Activated T-cell treated with anti-CD3 and anti-CD28 coated beads, Interleukin-2, amount 50 U/mL, for 4 hours (primary cell): ENCODE results near the gene LIN37. TPM values are rescaled to one million over a fixed set of nuclear protein-coding genes. Genes with fewer than 3 reads are reported as not detected.

ENCODE experiments used
- ATAC-seq, 2 donors: fragments of 200-7000 bp; cut with Tn5 transposase; one replicate each; pipeline ENCODE4 v1.10.0; 2021
- DNase-seq: peaks from one replicate; pipeline ENCODE4 v3.0.0-alpha.2; 2020
- H3K27me3 Mint-ChIP-seq: one replicate; pipeline ENCODE4 v1.8.0; 2021; ENCODE audit warnings: low read depth, mixed read lengths
- H3K36me3 Mint-ChIP-seq: one replicate; pipeline ENCODE4 v1.8.0; 2022; ENCODE audit warnings: mixed read lengths; ENCODE audit not compliant: insufficient read depth
- H3K4me1 Mint-ChIP-seq: one replicate; pipeline ENCODE4 v1.8.0; 2021; ENCODE audit warnings: low read depth, mixed read lengths
- H3K4me3 Mint-ChIP-seq: one replicate; pipeline ENCODE4 v1.8.0; 2021; ENCODE audit warnings: mild to moderate bottlenecking, moderate library complexity, mixed read lengths
- H3K9me3 Mint-ChIP-seq: one replicate; pipeline ENCODE4 v1.8.0; 2021; ENCODE audit warnings: mixed read lengths
- total RNA-seq, 3 donors: library from RNA; stranded (reverse); gene quantifications; one replicate each; pipeline ENCODE4 v1.2.1, GENCODE V29; 2021

Gene LIN37
- 1 to 10 TPM; 5.8 to 6.4 (median 6.4) TPM for total RNA-seq

DNA sequence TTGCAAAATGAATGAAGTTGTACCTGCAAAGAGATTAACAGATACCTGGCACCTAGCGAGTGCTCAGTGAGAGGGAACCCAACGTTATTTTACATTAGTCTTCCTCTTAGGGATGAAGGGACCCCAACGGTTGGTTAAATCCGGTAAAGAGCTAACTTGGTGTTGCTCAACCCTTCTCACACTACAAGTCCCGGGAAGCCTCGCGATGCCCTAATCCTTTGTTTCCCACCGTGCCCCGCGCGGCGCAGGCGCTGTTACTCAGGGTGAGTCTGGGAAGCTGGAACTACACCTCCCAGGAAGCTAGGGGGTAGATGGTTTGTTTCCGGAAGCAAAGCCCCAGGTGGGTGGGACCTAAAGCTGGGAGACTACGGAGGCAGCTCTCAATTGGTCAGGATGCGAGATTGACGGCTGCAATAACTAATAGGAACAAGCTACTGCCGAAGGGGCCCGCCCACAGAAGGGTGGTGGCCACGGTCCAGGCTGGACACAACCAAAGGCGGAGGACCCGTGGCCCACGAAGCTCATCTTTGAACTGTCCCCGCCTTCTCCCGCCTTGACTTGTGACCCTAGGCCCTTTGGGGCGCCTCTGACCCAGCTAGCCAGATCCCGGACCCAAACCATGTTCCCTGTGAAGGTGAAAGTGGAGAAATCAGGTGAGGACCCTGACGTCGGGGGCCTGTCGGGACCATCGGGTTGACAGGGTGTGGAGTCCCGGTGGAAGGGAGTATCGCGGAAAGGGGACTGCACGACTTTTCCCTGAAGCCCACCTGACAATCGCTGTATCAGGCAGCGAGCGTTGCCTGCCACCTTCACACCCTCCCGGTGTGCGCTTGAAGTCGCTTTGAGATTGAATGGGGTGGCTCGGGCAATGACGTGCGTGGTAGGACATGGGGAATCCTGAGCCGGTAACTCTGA, at the start of gene LIN37:
TSS of gene LIN37 (plus strand) at position 471 of the 915 bp plus-strand sequence. CDS start at position 620, 149 bp downstream.
- H3K9me3 Mint-ChIP-seq: no peaks in the 10 kb centered on the region
- ATAC-seq: peak; percentile 77 to 79
- no peaks in the 10 kb centered on the region for H3K27me3 Mint-ChIP-seq
- peaks cover 2% of the 10 kb centered on the region for H3K36me3 Mint-ChIP-seq
- peak; percentile 96 for DNase-seq
- H3K4me3 Mint-ChIP-seq: peak within 1 kb of the TSS; percentile 98
- peaks cover 44% of the 10 kb centered on the region for H3K4me1 Mint-ChIP-seq

- Mint-ChIP-seq H3K4me1 (peaks cover 4% of the 10 kb centered on the region), H3K36me3 (no peaks in the 10 kb centered on the region), H3K4me3 (peak overlapping the region; percentile 87), H3K27me3 (no peaks in the 10 kb centered on the region), H3K9me3 (no peaks in the 10 kb centered on the region)
- ATAC-seq: peak; percentile 100
- DNase-seq: peak; percentile 90
Measured at GRCh38 chr19:35702223-35703012, 46.0 kb upstream of the LIN37 start.

DNA sequence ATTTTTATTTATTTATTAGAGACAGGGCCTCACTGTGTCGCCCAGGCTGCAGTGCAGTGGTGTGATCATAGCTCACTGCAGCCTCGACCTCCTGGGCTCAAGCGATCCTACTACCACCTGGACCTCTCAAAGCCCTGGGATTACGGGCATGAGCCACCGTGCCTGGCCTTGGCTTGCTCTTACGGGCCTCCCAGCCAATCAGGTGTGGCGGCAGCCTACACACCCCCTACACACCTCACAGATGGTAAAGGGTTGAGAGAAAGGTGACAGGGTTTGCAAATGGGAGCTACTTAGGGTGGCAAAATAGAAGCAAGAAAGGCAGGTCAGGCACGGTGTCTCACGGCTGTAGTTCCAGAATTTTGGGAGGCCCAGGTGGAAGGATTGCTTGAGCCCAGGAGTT, 45.0 kb upstream of the LIN37 start:
- no peak for DNase-seq
- Mint-ChIP-seq H3K36me3 (no peaks in the 10 kb centered on the region), H3K9me3 (no peaks in the 10 kb centered on the region), H3K27me3 (no peaks in the 10 kb centered on the region), H3K4me1 (peaks cover 4% of the 10 kb centered on the region), H3K4me3 (no peak overlapping the region)
- ATAC-seq: no peak

GRCh38 chr19:35704218-35704617, 44.2 kb upstream of the LIN37 start, which contains the start of gene ZBTB32:
ZBTB32 (plus strand) TSS chr19:35704558; CDS start chr19:35714627, 10,069 bp downstream.
- DNase-seq: no peak
- H3K27me3 Mint-ChIP-seq: no peaks in the 10 kb centered on the region
- no peaks in the 10 kb centered on the region for H3K36me3 Mint-ChIP-seq
- peaks cover 4% of the 10 kb centered on the region for H3K4me1 Mint-ChIP-seq
- H3K9me3 Mint-ChIP-seq: no peaks in the 10 kb centered on the region
- peak within 1 kb of the TSS; percentile 19 for H3K4me3 Mint-ChIP-seq
- no peak for ATAC-seq

DNA sequence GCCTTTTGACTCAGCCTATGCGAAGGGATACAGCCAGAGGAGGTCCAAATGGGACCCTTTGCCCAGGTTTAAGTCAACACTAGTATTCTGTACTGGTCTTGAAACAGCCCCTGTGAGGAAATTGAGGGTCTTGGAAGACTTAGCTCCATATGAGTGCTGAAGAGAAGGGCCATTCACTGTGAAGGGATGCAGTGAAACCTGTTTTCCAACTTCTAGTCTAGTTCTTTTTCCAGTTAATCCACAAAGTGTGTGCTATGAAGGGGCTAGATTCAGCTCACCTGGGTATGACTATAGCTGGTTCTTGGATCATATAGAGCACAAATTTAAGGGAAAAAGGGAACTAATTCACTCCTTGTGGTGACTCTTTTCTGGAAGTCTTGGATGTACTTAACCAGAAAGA, 40.0 kb upstream of the LIN37 start:
- DNase-seq (no peak), ATAC-seq (no peak)
- H3K27me3 Mint-ChIP-seq: no peaks in the 10 kb centered on the region
- H3K36me3 Mint-ChIP-seq: no peaks in the 10 kb centered on the region
- no peak overlapping the region for H3K4me3 Mint-ChIP-seq
- H3K9me3 Mint-ChIP-seq: no peaks in the 10 kb centered on the region
- peaks cover 33% of the 10 kb centered on the region for H3K4me1 Mint-ChIP-seq

DNA sequence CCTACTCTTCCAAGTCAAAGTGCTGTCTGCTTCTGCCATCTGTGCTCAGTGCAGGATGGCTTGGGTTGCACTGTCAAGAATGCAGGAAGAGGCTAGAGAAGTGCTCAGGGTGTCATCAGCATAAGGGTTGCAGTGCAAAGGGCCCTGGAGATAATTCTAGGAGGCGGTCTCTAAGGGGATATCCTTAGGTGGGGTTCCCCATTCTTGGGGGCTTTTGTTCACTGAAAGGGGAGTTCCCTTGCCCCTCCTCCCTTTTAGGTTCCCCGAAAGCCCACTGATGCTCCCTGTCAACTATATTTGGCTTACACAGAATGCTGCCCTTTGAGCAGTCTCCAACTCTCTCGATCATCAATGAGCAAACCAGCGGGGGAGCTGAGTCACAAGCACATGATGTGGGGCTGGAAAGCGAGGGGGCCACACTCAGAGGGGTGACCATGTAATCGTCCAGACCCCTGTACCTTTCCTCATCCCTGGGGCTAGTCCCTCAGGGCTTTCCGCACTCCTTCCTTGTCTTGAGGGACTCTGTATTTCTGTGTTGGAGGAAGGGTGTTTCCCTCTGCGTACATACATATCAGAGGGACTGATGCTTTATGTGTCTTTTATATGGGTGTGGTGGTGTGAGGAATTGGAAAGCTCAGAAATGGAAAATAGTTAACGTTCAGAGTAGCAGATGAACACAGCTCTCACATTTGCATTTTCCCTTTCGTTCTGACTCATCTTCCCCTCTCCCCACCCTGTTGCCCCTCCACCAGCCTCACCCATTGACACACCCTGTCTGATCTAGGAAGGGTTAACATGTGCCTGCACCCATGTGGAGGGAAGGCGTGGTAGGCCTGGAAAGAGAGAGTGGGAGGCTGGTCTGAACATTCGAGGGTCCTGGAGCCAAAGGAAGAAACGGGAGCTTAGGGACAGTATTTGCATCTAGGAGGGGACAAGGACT, 37.3 kb upstream of the LIN37 start:
- H3K4me1 Mint-ChIP-seq: peaks cover 53% of the 10 kb centered on the region
- H3K4me3 Mint-ChIP-seq: peak overlapping the region; percentile 58
- DNase-seq: peak; percentile 50
- ATAC-seq: peak; percentile 44 to 47
- peaks cover 7% of the 10 kb centered on the region for H3K36me3 Mint-ChIP-seq
- no peaks in the 10 kb centered on the region for H3K27me3 Mint-ChIP-seq
- H3K9me3 Mint-ChIP-seq: no peaks in the 10 kb centered on the region

- Mint-ChIP-seq H3K4me3 (peak overlapping the region; percentile 91), H3K36me3 (peaks cover 10% of the 10 kb centered on the region), H3K9me3 (no peaks in the 10 kb centered on the region), H3K27me3 (no peaks in the 10 kb centered on the region), H3K4me1 (peaks cover 60% of the 10 kb centered on the region)
- DNase-seq: peak; percentile 45
- ATAC-seq: peak; percentile 31 to 33
Measured at GRCh38 chr19:35712567-35713505, 35.5 kb upstream of the LIN37 start.

GRCh38 chr19:35713506-35713850, 34.9 kb upstream of the LIN37 start:
- Mint-ChIP-seq H3K4me1 (peaks cover 60% of the 10 kb centered on the region), H3K9me3 (no peaks in the 10 kb centered on the region), H3K27me3 (no peaks in the 10 kb centered on the region), H3K4me3 (peak overlapping the region; percentile 91), H3K36me3 (peaks cover 10% of the 10 kb centered on the region)
- no peak for ATAC-seq
- DNase-seq: no peak

DNA sequence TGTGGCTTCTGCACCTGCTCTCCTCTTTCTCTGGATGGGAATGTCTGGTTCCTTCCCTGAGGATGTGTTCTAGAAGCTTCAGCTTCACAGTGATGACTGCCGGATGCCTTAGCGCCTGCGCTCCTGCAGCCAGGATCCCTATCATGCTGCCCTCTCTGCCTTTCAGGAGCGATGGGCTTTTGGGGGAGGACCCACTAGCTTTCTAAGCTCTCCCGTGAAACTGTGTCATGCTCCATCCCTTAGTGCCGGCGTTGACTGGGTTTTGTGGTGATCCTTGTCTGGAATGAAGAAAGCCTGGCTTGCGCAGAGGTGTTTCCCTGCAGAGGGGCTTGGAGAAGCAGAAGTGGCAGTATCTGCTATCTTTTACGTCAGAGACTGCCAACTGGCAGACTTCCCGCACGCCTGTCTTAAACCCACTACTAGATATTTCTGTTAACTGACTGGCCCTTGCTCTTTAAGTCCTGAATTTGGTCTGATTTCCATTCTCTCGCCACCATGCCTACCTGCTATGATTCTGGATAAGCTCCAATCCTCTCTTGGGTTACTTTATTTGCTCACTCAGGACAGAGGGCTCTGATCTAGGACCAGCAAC, 34.4 kb upstream of the LIN37 start:
- Mint-ChIP-seq H3K9me3 (no peaks in the 10 kb centered on the region), H3K4me1 (peaks cover 60% of the 10 kb centered on the region), H3K27me3 (no peaks in the 10 kb centered on the region), H3K36me3 (peaks cover 10% of the 10 kb centered on the region), H3K4me3 (peak overlapping the region; percentile 91)
- DNase-seq (no peak), ATAC-seq (no peak)

GRCh38 chr19:35714601-35715354, 33.6 kb upstream of the LIN37 start:
- peak overlapping the region; percentile 91 for H3K4me3 Mint-ChIP-seq
- peaks cover 11% of the 10 kb centered on the region for H3K36me3 Mint-ChIP-seq
- H3K4me1 Mint-ChIP-seq: peaks cover 64% of the 10 kb centered on the region
- no peaks in the 10 kb centered on the region for H3K27me3 Mint-ChIP-seq
- no peak for ATAC-seq
- no peaks in the 10 kb centered on the region for H3K9me3 Mint-ChIP-seq
- no peak for DNase-seq

DNA sequence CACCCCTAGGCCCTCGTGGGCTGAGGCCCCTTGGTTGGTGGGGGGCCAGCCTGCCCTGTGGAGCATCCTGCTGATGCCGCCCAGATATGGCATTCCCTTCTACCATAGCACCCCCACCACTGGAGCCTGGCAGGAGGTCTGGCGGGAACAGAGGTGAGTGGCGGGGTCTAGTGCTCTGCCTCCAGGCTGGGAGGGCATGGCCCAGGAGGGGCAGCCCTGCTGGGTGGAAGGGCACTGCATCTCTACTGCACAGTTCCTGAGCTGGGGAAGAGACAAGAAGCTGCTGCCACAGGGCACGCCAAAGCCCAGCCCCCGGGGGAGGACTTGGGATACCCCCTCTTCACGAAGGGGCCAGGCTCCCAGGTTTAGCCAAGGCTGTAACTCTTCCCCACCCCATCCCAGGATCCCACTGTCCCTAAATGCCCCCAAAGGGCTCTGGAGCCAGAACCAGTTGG, 33.0 kb upstream of the LIN37 start:
- Mint-ChIP-seq H3K9me3 (no peaks in the 10 kb centered on the region), H3K4me1 (peaks cover 63% of the 10 kb centered on the region), H3K36me3 (peaks cover 14% of the 10 kb centered on the region), H3K4me3 (peak overlapping the region; percentile 91), H3K27me3 (no peaks in the 10 kb centered on the region)
- ATAC-seq (no peak), DNase-seq (no peak)
